Ovary (tissue), 9 donors: ENCODE data around the gene CCDC12. TPM values are rescaled to one million over a fixed set of nuclear protein-coding genes. Genes with fewer than 3 reads are reported as not detected.

Experiments
- DNase-seq, 5 donors: peaks; one replicate each; pipeline ENCODE4 v3.0.0-alpha.2; 2019 to 2020
- H3K27ac ChIP-seq, 2 donors: fragments of 200-600 bp; one replicate each; pipeline versions ENCODE4 v1.5.1 to v1.8.0; 2019 to 2022
- H3K27me3 ChIP-seq: fragments of 200-600 bp; one replicate; pipeline ENCODE4 v1.8.0; 2022
- H3K36me3 ChIP-seq: fragments of 200-600 bp; sonication (generic); one replicate; pipeline ENCODE4 v1.5.1; 2019
- H3K4me1 ChIP-seq: one replicate; pipeline ENCODE4 v1.8.1; 2013; ENCODE audit warnings: mild to moderate bottlenecking, moderate library complexity; ENCODE audit not compliant: insufficient read depth
- H3K4me3 ChIP-seq: fragments of 200-600 bp; sonication (generic); one replicate; pipeline ENCODE4 v1.5.1; 2017
- H3K9me3 ChIP-seq, 2 donors: fragments of 200-600 bp in 1 of 2; sonication (generic) in 1 of 2; one replicate each; pipeline versions ENCODE4 v1.5.1 to v1.8.1; 2013 to 2019; ENCODE audit warnings: mild to moderate bottlenecking in 1 of 2, moderate library complexity in 1 of 2
- CTCF ChIP-seq, 3 donors: fragments of 450-650 bp in 2 of 3; fragments of 200-600 bp in 1 of 3; IDR thresholded peaks; one replicate each; pipeline versions ENCODE4 v1.5.1 to v1.8.0; 2016 to 2022; ENCODE audit warnings: antibody characterized with exemption in 3 of 3, mild to moderate bottlenecking in 1 of 3
- EP300 ChIP-seq: sonication (generic); formaldehyde crosslinking; IDR thresholded peaks from one replicate; pipeline ENCODE4 v1.6.1; 2017; ENCODE audit warnings: antibody characterized with exemption
- POLR2A ChIP-seq: fragments of 450-650 bp; IDR thresholded peaks from one replicate; pipeline ENCODE4 v1.6.1; 2017; ENCODE audit warnings: antibody characterized with exemption, mild to moderate bottlenecking, moderate library complexity
- WGBS, 3 donors: extraction: QIAGEN DNeasy Blood & Tissue Kit in 1 of 3; methylation state at CpG; one replicate each; pipeline versions ENCODE4 v1.1.5 to v1.1.7; 2013 to 2017; 5-methylcytosine and 5-hydroxymethylcytosine counted together
- intact Hi-C, 4 donors: fragments of 100-400 bp; cut with DNase I; formaldehyde crosslinking; loops; one replicate each; pipeline versions ENCODE4 v1.11.0 to v1.15.1; 2022 to 2023
- polyA plus RNA-seq, 2 donors: library from polyadenylated mRNA; stranded (reverse); fragments of 200-250 nt in 1 of 2; fragments of 350-450 nt in 1 of 2; fragmentation: Illumina TruSeq in 1 of 2; extraction: RNeasy Lipid Tissue Mini Kit (QIAGEN cat#74804) in 1 of 2; gene quantifications; one replicate each; pipeline ENCODE4 v1.2.3, GENCODE V29; 2013 to 2014
- total RNA-seq, 7 donors: library from RNA; depleted of rRNA in 2 of 7; stranded (reverse); fragments of >200 nt in 2 of 7; fragmentation: NEBNext Ultra II Directional in 3 of 7; extraction: Animal tissue kit (Norgen Biotek cat#: 25700) in 3 of 7; gene quantifications; one replicate each; pipeline versions ENCODE4 v1.1.0 to v1.2.4, GENCODE V29; 2016 to 2023
- donor health status: DM: no; HTN: no; CAD: no; lungs with moderate emphysema.
- donor health status: DM: no; HTN: no; CAD: no.
- donor health status: Bipolar disorder and iron deficiency.
- donor health status: DM: yes; HTN: yes; CAD: no.
- donor health status: DM: no; HTN: no; CAD: no.
- donor health status: DM: yes; HTN: yes; CAD: no.

CCDC12 gene
- total and polyA plus RNA-seq, 9 donors, result 32.2 to 66.7 (median 42.3) TPM

DNA sequence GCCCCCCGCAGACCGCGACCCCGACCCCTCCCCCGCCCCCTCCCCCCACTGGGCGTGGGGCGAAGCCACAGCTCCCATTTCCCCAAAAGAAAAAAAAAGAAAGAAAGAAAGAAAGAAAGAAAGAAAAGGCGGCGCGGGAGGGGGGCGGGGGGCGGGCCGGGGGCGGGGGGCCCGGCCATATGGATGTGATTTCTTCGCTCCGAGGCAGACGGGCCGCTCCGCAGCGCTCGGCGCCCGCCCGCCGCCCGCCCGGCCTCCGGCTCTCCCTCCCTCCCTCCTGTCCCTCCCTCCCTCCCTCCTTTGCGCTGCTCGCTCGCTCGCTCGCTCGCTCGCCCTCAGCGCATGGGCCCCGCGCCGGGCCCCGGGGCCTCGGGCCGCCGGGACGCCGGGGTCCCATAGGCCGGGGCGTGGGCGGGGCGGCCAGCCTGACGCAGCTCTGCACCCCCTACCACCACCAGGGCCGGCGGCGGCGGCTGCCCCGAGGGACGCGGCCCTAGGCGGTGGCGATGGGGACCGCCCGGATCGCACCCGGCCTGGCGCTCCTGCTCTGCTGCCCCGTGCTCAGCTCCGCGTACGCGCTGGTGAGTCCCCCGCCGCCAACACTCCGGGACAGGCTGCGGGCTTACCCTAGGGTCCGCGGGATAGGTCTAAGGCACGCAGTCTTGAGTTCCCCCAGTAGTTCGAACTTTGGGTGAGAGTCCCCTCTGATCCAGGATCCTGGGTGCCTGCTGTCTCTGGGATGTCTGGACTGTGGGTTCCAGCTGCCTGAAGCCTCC lies 93.3 kb downstream of the CCDC12 start:
- Histone ChIP-seq H3K27ac (peak overlapping the region; percentile 61 to 89), H3K27me3 (no peaks in the 10 kb centered on the region), H3K4me1 (peaks cover 5% of the 10 kb centered on the region), H3K4me3 (peak overlapping the region; percentile 65), H3K36me3 (no peaks in the 10 kb centered on the region), H3K9me3 (no peaks in the 10 kb centered on the region)
- 4 to 6% (median 4%) methylated on average over 42 to 71 of the region's 78 CpGs for WGBS, 3 donors
- TF ChIP-seq CTCF (IDR thresholded peaks at IDR 0.05) (no peak), POLR2A (no peak), EP300 (no peak)
- intact Hi-C loops, result no loop called here
- peak in 3 of 5 donors; percentile 52 to 59 (median 57) for DNase-seq

DNA sequence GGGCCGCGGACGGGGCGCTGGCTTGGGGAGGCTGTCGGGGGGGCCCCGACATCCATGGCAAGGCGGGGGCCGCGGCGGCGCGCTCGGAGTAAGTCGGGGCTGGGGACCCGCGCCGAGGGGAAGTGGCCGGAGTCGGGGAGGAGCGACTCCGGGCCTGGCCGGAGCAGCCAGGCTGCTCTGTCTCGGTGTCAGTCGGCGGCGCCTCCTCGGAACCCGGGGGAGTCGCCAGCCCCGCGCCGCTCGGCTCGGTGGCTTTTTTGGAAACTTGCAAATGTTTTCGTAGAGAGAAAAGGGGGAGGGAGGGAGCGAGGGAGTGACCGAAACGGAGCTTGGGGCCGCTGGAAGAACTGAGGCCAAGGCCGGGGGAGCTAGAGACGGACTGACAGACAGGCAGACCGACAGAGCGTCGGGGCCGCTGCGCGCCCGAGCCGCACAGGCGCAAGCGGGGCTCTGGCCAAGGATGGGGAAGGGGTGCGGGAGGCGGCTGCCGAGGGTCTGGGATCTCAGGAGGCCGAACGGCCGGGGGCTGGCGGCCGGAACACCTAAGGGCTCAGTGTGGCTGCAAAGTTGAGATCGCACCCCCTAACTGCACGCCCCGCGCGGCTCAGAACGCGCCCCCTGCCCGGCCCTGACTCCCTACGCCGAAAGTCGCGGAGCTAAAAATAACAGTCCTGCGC lies 94.0 kb downstream of the CCDC12 start:
- 0 to 2% (median 1%) methylated on average over 61 to 72 of the region's 72 CpGs for WGBS, 3 donors
- H3K27me3 ChIP-seq, result no peaks in the 10 kb centered on the region
- H3K9me3 ChIP-seq, result no peaks in the 10 kb centered on the region
- peak overlapping the region; percentile 61 to 89 for H3K27ac ChIP-seq
- TF ChIP-seq POLR2A, result no peak
- no peak for TF ChIP-seq CTCF (IDR thresholded peaks at IDR 0.05)
- no peak for TF ChIP-seq EP300
- H3K4me3 ChIP-seq, result peak overlapping the region; percentile 65
- no peaks in the 10 kb centered on the region for H3K36me3 ChIP-seq
- intact Hi-C loops, result no loop called here
- peaks cover 5% of the 10 kb centered on the region for H3K4me1 ChIP-seq
- DNase-seq, result peak; percentile 57 to 71 (median 64)

- TF ChIP-seq EP300 (no peak), POLR2A (no peak), CTCF (IDR thresholded peaks at IDR 0.05) (no peak)
- intact Hi-C loops, result no loop called here
- Histone ChIP-seq H3K9me3 (no peaks in the 10 kb centered on the region), H3K36me3 (no peaks in the 10 kb centered on the region), H3K27ac (peak overlapping the region; percentile 61 to 89), H3K4me1 (peaks cover 5% of the 10 kb centered on the region), H3K27me3 (no peaks in the 10 kb centered on the region), H3K4me3 (peak overlapping the region; percentile 65)
- 1 to 2% (median 1%) methylated on average over 42 to 83 of the region's 83 CpGs for WGBS, 3 donors
- peak; percentile 68 to 78 (median 76) for DNase-seq
Observed at GRCh38 chr3:46881596-46882376, 94.8 kb downstream of the CCDC12 start.

DNA sequence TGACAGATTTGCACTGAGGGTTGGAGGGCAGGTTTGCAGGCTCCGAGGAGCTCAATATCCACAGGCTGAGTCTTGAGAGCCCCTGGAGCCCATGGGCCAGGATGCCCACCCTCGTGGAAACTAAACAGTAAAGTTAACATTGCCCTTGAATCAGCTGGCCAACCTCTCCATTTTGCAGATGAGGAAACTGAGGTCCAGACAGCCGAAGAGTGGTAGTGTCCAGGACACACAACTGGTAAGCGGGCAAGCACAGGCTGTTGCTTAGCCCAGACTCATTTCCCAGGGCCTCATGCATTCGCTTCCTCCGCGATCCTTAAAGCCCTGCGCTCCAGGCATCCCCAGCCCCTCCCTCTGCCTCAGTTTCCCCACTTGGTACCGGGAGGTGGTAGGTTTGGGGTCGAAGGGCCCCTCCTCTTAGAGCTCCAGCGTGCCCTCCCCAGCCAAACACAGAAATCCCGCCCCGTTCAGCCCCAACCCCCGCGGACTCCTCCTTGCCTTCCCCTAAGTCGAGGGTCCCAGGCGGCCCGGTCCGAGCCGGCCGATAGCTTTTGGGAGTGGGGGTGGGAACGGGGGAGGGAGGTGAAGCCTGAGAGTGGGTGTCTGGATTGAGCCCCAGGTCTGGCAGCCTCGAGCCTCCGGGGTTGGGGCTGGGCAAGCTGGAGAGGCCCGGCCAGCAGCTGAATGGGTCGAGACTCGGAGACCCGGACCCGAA lies 95.5 kb downstream of the CCDC12 start:
- H3K27me3 ChIP-seq, result no peaks in the 10 kb centered on the region
- no peaks in the 10 kb centered on the region for H3K9me3 ChIP-seq
- no peaks in the 10 kb centered on the region for H3K36me3 ChIP-seq
- no peak overlapping the region for H3K27ac ChIP-seq
- 33 to 38% (median 37%) methylated on average over 28 to 29 of the region's 29 CpGs for WGBS, 3 donors
- peaks cover 5% of the 10 kb centered on the region for H3K4me1 ChIP-seq
- no peak for TF ChIP-seq POLR2A
- peak overlapping the region; percentile 65 for H3K4me3 ChIP-seq
- intact Hi-C loops, result no loop called here
- DNase-seq, result no peak
